Aorta (tissue), 5 donors: ENCODE data around the gene FKBP5. TPM values are rescaled to one million over a fixed set of nuclear protein-coding genes. Genes with fewer than 3 reads are reported as not detected.
A peak's percentile ranks its signal among the peaks of the same experiment; 100 is the strongest.

Experiments
- ATAC-seq: fragments of 200-7000 bp; cut with Tn5 transposase; one replicate; pipeline ENCODE4 v1.9.1; 2022; ENCODE audit warnings: moderate library complexity; ENCODE audit not compliant: low FRiP score
- DNase-seq, 2 donors: peaks; one replicate each; pipeline ENCODE4 v3.0.0-alpha.2; 2020
- H3K27ac ChIP-seq, 2 donors: one replicate each; pipeline ENCODE4 v1.5.1; 2013; ENCODE audit warnings: low read length in 2 of 2, mild to moderate bottlenecking in 2 of 2, moderate library complexity in 2 of 2, control low read depth in 1 of 2, inconsistent platforms in 1 of 2, low read depth in 1 of 2
- H3K27me3 ChIP-seq, 2 donors: one replicate each; pipeline ENCODE4 v1.6.1; 2013; ENCODE audit warnings: control low read depth in 1 of 2, low read length in 1 of 2, mild to moderate bottlenecking in 1 of 2, moderate library complexity in 1 of 2; ENCODE audit not compliant: insufficient read depth in 2 of 2, control insufficient read depth in 1 of 2
- H3K36me3 ChIP-seq, 2 donors: one replicate each; pipeline ENCODE4 v1.6.1; 2013; ENCODE audit warnings: control low read depth in 1 of 2, low read length in 1 of 2, mild to moderate bottlenecking in 1 of 2; ENCODE audit not compliant: insufficient read depth in 2 of 2, control insufficient read depth in 1 of 2
- H3K4me1 ChIP-seq, 2 donors: one replicate each; pipeline ENCODE4 v1.6.1; 2013; ENCODE audit warnings: low read length in 2 of 2, control low read depth in 1 of 2, mild to moderate bottlenecking in 1 of 2, moderate library complexity in 1 of 2; ENCODE audit not compliant: insufficient read depth in 2 of 2, control insufficient read depth in 1 of 2
- H3K4me3 ChIP-seq, 2 donors: one replicate each; pipeline ENCODE4 v1.5.1; 2013; ENCODE audit warnings: low read length in 2 of 2, control low read depth in 1 of 2, mild to moderate bottlenecking in 1 of 2
- H3K9me3 ChIP-seq: one replicate; pipeline ENCODE4 v1.6.1; 2013; ENCODE audit warnings: mild to moderate bottlenecking, low read length; ENCODE audit not compliant: control insufficient read depth
- WGBS, 2 donors: extraction: QIAGEN DNeasy Blood & Tissue Kit; methylation state at CpG; one replicate each; pipeline ENCODE4 v1.1.7; 2013; 5-methylcytosine and 5-hydroxymethylcytosine counted together
- intact Hi-C, 2 donors: fragments of 100-400 bp; cut with DNase I; formaldehyde crosslinking; loops; one replicate each; pipeline versions ENCODE4 v1.14.2 to v1.15.0; 2022
- polyA plus RNA-seq, 2 donors: library from polyadenylated mRNA; stranded (reverse); fragments of 200-250 nt; gene quantifications; one replicate each; pipeline ENCODE4 v1.2.3, GENCODE V29; 2013
- total RNA-seq, 2 donors: library from RNA; stranded (reverse); fragmentation: NEBNext Ultra II Directional; extraction: Animal tissue kit (Norgen Biotek cat#: 25700); gene quantifications; one replicate each; pipeline ENCODE4 v1.2.1, GENCODE V29; 2021
- donor health status: healthy with polysubstance abuse.
- donor health status: Bipolar disorder and iron deficiency.
- donor health status: DM: no; HTN: no; CAD: no.
- donor health status: DM: no; HTN: no; CAD: no.
- donor health status: DM: yes; HTN: yes; CAD: no.

The FKBP5 gene
- total and polyA plus RNA-seq, 4 donors = 25.1 to 102 (median 87.6) TPM

DNA sequence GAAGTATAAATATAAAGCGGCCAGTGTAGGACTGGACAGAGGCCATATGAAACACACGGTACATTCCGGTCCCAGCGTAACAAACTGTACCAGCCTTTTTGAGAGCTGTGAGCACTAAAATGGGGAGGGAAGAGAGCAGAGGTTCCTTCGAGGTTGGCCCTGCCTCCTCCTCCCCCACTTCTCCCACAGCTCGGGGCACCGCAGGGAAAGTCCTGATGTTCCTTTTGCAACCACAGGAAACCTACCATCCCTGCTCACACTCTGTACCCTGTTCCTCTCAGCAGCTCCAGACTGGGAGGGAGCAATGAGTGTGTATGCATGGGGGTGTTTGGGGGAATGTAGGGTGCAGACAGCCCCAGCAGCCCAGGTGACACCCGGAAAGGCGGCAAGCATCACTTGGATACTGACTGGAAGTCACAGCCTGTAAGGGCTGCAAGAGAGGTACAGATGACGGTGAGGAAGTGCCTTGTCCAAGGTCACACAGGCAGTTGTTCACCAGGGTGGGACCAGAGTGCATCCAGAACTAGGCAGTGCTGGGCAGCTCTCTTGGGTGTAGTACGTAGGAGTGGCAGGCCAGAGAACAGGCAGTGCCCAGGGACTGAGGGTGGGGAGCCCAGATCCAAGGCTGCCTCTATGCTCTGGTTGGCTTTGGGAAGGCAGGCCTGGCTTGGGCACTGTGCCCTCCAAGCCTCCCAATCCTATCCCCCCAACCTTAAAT is 37.2 kb upstream of the FKBP5 start:
- no peaks in the 10 kb centered on the region for H3K27me3 ChIP-seq
- 17 to 21% methylated on average over 11 of the region's 11 CpGs for WGBS, 2 donors
- peaks cover 4 to 5% of the 10 kb centered on the region in 2 donors for H3K4me1 ChIP-seq
- intact Hi-C loops = loop anchor here in 1 of 2 donors (5.0 kb wide), 1 partner anchor 124 kb away; no protein-coding TSS in a partner anchor
- peak overlapping the region; percentile 92 to 100 for H3K27ac ChIP-seq
- DNase-seq (peak; percentile 62 to 85), ATAC-seq (peak; percentile 39)
- no peaks in the 10 kb centered on the region for H3K9me3 ChIP-seq
- H3K36me3 ChIP-seq = no peaks in the 10 kb centered on the region
- no peak overlapping the region for H3K4me3 ChIP-seq

DNA sequence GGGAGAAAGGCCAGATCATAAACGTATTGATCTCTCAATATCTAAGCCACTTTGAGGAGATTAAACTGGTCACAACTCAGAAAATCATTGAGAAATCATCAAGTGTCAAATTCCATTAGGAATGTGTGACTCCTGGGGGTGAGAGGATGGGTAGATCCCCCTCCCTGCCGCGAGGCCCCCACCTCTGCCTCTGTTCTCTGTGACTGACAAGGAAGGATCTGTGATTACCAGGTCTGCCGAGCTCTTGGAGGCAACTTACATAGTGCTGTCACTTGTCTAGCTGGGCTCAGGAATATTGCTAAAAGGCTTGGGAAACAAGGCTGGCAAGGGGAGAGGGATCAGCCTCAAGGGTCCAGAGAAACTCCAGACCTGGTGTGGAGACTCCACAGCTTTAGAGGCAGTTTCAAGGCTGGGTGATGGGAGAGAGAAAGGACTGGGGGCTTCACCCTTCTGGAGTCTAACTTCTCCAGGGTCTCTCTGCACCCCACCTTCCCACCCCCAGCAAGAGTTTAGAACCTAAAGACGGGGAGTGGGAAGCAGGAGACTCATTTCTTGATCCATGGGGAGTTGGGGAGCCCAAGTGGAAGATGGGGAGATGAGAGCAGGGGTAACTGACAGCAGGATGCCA is 36.5 kb upstream of the FKBP5 start:
- Histone ChIP-seq H3K9me3 (no peaks in the 10 kb centered on the region), H3K27ac (peak overlapping the region; percentile 85 to 98), H3K27me3 (no peaks in the 10 kb centered on the region), H3K4me3 (no peak overlapping the region), H3K4me1 (peaks cover 0 to 5% of the 10 kb centered on the region in 2 donors), H3K36me3 (no peaks in the 10 kb centered on the region)
- ATAC-seq = no peak
- DNase-seq = no peak
- 63 to 67% methylated on average over 5 of the region's 5 CpGs for WGBS, 2 donors
- intact Hi-C loops = loop anchor here in 1 of 2 donors (5.0 kb wide), 1 partner anchor 123 kb away; no protein-coding TSS in a partner anchor

GRCh38 chr6:35724471-35724870 is 35.8 kb upstream of the FKBP5 start:
- Histone ChIP-seq H3K4me1 (peaks cover 0 to 5% of the 10 kb centered on the region in 2 donors), H3K4me3 (no peak overlapping the region), H3K27me3 (no peaks in the 10 kb centered on the region), H3K9me3 (no peaks in the 10 kb centered on the region), H3K27ac (peak overlapping the region in 1 of 2 donors; percentile 33), H3K36me3 (no peaks in the 10 kb centered on the region)
- intact Hi-C loops = no loop called here
- WGBS, 2 donors = 90 to 92% methylated on average over 2 of the region's 2 CpGs
- ATAC-seq (no peak), DNase-seq (no peak)

- WGBS, 2 donors = 87 to 88% methylated on average over 4 of the region's 4 CpGs
- intact Hi-C loops = no loop called here
- no peak overlapping the region for H3K4me3 ChIP-seq
- peak overlapping the region in 1 of 2 donors; percentile 25 for H3K27ac ChIP-seq
- no peaks in the 10 kb centered on the region for H3K27me3 ChIP-seq
- DNase-seq (no peak), ATAC-seq (no peak)
- H3K36me3 ChIP-seq = no peaks in the 10 kb centered on the region
- no peaks in the 10 kb centered on the region for H3K9me3 ChIP-seq
- H3K4me1 ChIP-seq = peaks cover 0 to 5% of the 10 kb centered on the region in 2 donors
Observed at GRCh38 chr6:35724059-35724458, 35.3 kb upstream of the FKBP5 start.

DNA sequence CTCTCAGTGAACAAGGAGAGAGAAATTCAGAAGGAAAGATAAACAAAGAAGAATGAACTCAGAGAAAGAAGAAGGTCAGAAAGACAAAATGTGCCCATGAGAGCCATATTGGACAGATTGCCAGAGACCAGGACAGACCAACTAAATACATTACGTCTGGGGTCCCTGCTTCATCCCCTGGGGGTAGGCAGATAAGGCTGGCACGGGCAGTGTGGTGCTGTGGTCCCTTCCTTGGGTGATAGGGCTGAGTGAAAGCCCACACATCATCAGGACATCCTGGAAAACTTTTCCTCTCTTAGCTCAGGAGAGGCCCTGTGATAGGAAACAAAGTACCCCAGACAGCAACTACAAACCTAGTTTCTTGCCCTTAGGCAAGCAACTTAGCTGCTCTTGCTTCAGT is 34.9 kb upstream of the FKBP5 start:
- 87 to 93% methylated on average over 2 of the region's 2 CpGs for WGBS, 2 donors

DNA sequence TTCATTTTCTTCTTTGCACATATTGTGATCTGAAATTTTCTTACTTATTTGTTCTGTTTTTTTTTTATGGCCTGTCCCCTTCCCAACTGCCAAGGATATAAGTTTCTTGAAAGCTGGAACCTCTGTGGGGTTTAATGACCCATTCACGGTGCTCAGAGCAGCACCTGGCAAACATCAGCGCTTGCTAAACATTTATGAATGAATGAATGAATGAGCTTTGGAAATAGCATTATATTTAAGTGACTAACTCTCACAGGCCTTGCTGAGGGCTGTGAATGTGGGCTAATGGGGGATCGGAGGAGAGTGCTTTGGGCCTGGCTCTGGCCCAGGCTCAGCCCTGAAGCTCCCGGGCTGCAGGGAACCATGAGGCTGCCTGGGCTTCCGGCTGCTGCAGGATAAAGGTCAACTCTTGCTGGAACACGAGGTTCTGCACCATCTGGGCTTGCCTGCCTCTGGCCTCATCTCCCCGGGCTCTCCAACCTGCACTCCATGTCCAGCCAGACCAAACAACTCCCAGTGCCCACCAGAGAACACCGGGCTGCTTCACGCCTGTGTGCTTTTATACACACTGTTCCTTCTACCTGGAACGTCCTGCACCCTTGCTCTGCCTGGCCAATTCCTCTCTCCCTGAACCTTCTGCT is 33.5 kb upstream of the FKBP5 start:
- intact Hi-C loops = no loop called here
- Histone ChIP-seq H3K36me3 (no peaks in the 10 kb centered on the region), H3K4me3 (no peak overlapping the region), H3K9me3 (no peaks in the 10 kb centered on the region), H3K4me1 (peaks cover 0 to 5% of the 10 kb centered on the region in 2 donors), H3K27ac (peak overlapping the region in 1 of 2 donors; percentile 31), H3K27me3 (no peaks in the 10 kb centered on the region)
- DNase-seq (no peak), ATAC-seq (no peak)
- WGBS, 2 donors = 23 to 78% methylated on average over 10 of the region's 10 CpGs

More for the DNA sequence above, 34.9 kb upstream of the FKBP5 start:
- Histone ChIP-seq H3K27ac (no peak overlapping the region), H3K27me3 (no peaks in the 10 kb centered on the region), H3K4me1 (peaks cover 0 to 5% of the 10 kb centered on the region in 2 donors), H3K9me3 (no peaks in the 10 kb centered on the region), H3K36me3 (no peaks in the 10 kb centered on the region), H3K4me3 (no peak overlapping the region)
- ATAC-seq (no peak), DNase-seq (no peak)
- intact Hi-C loops = no loop called here

DNA sequence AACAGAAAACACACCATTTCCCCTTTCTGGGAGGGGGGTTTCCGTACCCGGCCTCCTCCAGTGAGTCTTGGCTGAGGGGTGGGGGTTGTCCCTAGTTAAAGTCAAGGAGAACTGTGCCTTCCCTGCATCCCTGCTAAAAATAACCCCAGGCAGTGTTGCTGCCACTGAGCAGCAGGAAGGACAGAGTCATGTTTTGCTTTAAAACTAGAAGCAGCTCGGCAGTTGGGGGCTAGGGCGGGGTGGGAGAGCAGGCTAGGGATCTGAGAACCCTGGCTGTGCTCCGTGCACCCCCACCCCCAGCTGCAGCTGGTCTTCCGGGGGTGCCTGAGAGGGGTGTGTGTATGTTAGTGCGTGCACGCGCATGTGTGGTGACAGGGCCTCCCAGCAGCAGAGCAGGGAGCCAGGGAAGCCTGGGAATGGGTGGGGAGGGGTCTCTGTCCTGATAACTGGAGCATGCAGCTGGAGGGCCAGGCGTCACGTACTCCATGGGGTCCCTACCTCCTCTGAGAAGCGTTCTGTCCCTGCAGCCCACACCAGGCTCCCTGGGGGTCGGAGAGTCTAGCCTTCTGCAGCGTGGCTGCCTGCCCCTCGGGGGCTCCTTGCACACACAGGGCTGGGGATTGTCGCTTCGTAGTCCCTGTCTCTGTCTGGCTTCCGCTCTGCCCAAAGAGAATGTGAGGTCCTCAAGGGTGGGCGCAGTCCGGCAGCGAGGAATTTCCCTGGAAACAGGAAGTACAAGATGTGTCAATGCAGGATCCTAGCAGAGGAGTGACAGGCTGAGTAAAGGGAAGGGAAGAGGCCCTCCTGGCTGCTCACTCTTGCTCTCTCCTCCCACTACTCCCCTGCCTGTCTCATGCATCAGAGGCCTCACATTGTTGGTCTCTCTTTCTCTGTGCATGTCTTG is 31.4 kb upstream of the FKBP5 start:
- peak; percentile 55 for ATAC-seq
- Histone ChIP-seq H3K4me1 (no peaks in the 10 kb centered on the region), H3K4me3 (no peak overlapping the region), H3K9me3 (no peaks in the 10 kb centered on the region), H3K27me3 (no peaks in the 10 kb centered on the region), H3K27ac (peak overlapping the region in 1 of 2 donors; percentile 10), H3K36me3 (no peaks in the 10 kb centered on the region)
- peak in 1 of 2 donors; percentile 76 for DNase-seq
- intact Hi-C loops = no loop called here
- 31 to 43% methylated on average over 21 of the region's 21 CpGs for WGBS, 2 donors

- Histone ChIP-seq H3K36me3 (no peaks in the 10 kb centered on the region), H3K27ac (no peak overlapping the region), H3K27me3 (no peaks in the 10 kb centered on the region), H3K9me3 (no peaks in the 10 kb centered on the region), H3K4me3 (no peak overlapping the region), H3K4me1 (no peaks in the 10 kb centered on the region)
- intact Hi-C loops = no loop called here
- 54 to 70% methylated on average over 5 of the region's 5 CpGs for WGBS, 2 donors
- DNase-seq = peak in 1 of 2 donors; percentile 53
- ATAC-seq = peak; percentile 47
Observed at GRCh38 chr6:35719404-35719829, 30.7 kb upstream of the FKBP5 start.
